HCT116 (cell line): ENCODE results near the gene TNFRSF21. TPM values are rescaled to one million over a fixed set of nuclear protein-coding genes. Genes with fewer than 3 reads are reported as not detected.

ENCODE experiments used
- ATAC-seq: fragments of 200-7000 bp; cut with Tn5 transposase; 2 replicates; pipeline ENCODE4 v1.9.1; 2020; ENCODE audit warnings: mild to moderate bottlenecking, moderate library complexity
- BruUV-seq: library from RNA; stranded (reverse); fragments of 400-500 nt; replicated peaks from 2 replicates; lab custom pipeline; 2021; lab: Mats Ljungman, UMichigan
- CTCF ChIA-PET: fragments of 300-600 bp; sonication (Branson Sonifier 250); formaldehyde crosslinking; loops from one replicate; lab custom pipeline; 2021; ENCODE audit warnings: antibody characterized with exemption; lab: Charles Lee
- POLR2A ChIA-PET: fragments of 300-600, 350-600 bp; sonication (Branson Sonifier 250); formaldehyde crosslinking; loops from one replicate; lab custom pipeline; 2021; ENCODE audit warnings: antibody characterized with exemption; lab: Charles Lee
- RAD21 ChIA-PET, 2 experiments: fragments of 300-600 bp; sonication (Branson Sonifier 250); formaldehyde crosslinking; loops; one replicate each; lab custom pipeline; 2023; ENCODE audit warnings: low total read pairs in 2 of 2; ENCODE audit not compliant: uncharacterized antibody in 2 of 2, unreplicated experiment in 2 of 2, low non-redundant PET in 1 of 2; lab: Charles Lee
- DNase-seq: peaks from one replicate; pipeline ENCODE4 v3.0.0-alpha.2; 2010; ENCODE audit warnings: low read depth, low spot score
- H2AFZ ChIP-seq: fragments of 200-600 bp; shearing (Covaris generic), sonication (generic); 2 replicates; pipeline ENCODE4 v1.6.1; 2017; ENCODE audit warnings: low read depth, mixed run types, mixed read lengths, antibody characterized with exemption, low read length; ENCODE audit not compliant: poor library complexity, severe bottlenecking
- H3K27ac ChIP-seq: 2 replicates; pipeline ENCODE4 v1.5.1; 2012; ENCODE audit warnings: low read depth, low read length
- H3K27me3 ChIP-seq: fragments of 200-600 bp; sonication (generic); 2 replicates; pipeline ENCODE4 v1.6.1; 2016; ENCODE audit warnings: mixed run types, low read length, mixed read lengths; ENCODE audit not compliant: insufficient read depth
- H3K36me3 ChIP-seq, 2 experiments: fragments of 200-500 bp in 1 of 2; fragments of 200-600 bp in 1 of 2; sonication (Bioruptor generic) in 1 of 2; sonication (generic) in 1 of 2; 2 replicates each; pipeline versions ENCODE4 v1.5.1 to v1.6.1; 2014 to 2016; ENCODE audit warnings: low read length in 2 of 2, inconsistent platforms in 1 of 2, mixed read lengths in 1 of 2, mixed run types in 1 of 2; ENCODE audit not compliant: insufficient read depth in 2 of 2, control insufficient read depth in 1 of 2
- H3K4me1 ChIP-seq, 2 experiments: fragments of 200-600 bp in 1 of 2; sonication (generic) in 1 of 2; 2 replicates each; pipeline versions ENCODE4 v1.5.1 to v1.6.1; 2012 to 2017; ENCODE audit warnings: low read length in 2 of 2, inconsistent platforms in 1 of 2, mild to moderate bottlenecking in 1 of 2, mixed read lengths in 1 of 2, mixed run types in 1 of 2, moderate library complexity in 1 of 2; ENCODE audit not compliant: insufficient read depth in 2 of 2, control insufficient read depth in 1 of 2
- H3K4me2 ChIP-seq: fragments of 200-600 bp; sonication (generic); 2 replicates; pipeline ENCODE4 v1.6.1; 2017; ENCODE audit warnings: mixed run types, low read length, mixed read lengths
- H3K4me3 ChIP-seq, 2 experiments: fragments of 200-600 bp in 1 of 2; sonication (generic) in 1 of 2; replicated peaks in 1 of 2; 2 replicates each; pipeline ENCODE4 v1.5.1; 2011 to 2016; ENCODE audit warnings: low read length in 2 of 2, control low read depth in 1 of 2, low read depth in 1 of 2, mild to moderate bottlenecking in 1 of 2, mixed read lengths in 1 of 2, mixed run types in 1 of 2
- H3K79me2 ChIP-seq: fragments of 200-600 bp; sonication (generic); 2 replicates; pipeline ENCODE4 v1.6.1; 2017; ENCODE audit warnings: mild to moderate bottlenecking, mixed run types, low read length, moderate library complexity, mixed read lengths; ENCODE audit not compliant: insufficient read depth
- H3K9ac ChIP-seq: fragments of 200-600 bp; sonication (generic); 2 replicates; pipeline ENCODE4 v1.6.1; 2016; ENCODE audit warnings: low read length, mixed read lengths
- H3K9me2 ChIP-seq: fragments of 200-600 bp; sonication (generic), shearing (Covaris generic); 2 replicates; pipeline ENCODE4 v1.6.1; 2017; ENCODE audit warnings: mixed run types, mild to moderate bottlenecking, moderate library complexity; ENCODE audit not compliant: insufficient read depth
- H3K9me3 ChIP-seq, 2 experiments: fragments of 200-500 bp in 1 of 2; fragments of 200-600 bp in 1 of 2; sonication (Bioruptor generic) in 1 of 2; sonication (generic) in 1 of 2; 2 replicates each; pipeline ENCODE4 v1.6.1; 2014 to 2017; ENCODE audit warnings: low read length in 2 of 2, mixed read lengths in 2 of 2, inconsistent platforms in 1 of 2, low read depth in 1 of 2, mild to moderate bottlenecking in 1 of 2, mixed run types in 1 of 2, moderate library complexity in 1 of 2; ENCODE audit not compliant: control insufficient read depth in 1 of 2, insufficient read depth in 1 of 2
- H4K20me1 ChIP-seq: fragments of 200-600 bp; sonication (generic), shearing (Covaris generic); 2 replicates; pipeline ENCODE4 v1.6.1; 2017; ENCODE audit warnings: mixed run types, mild to moderate bottlenecking, moderate library complexity; ENCODE audit not compliant: insufficient read depth
- ATF3 ChIP-seq: IDR thresholded peaks from 2 replicates; pipeline ENCODE4 v1.6.1; 2012
- CBX3 ChIP-seq: IDR thresholded peaks from 2 replicates; pipeline ENCODE4 v1.6.1; 2012; ENCODE audit warnings: low read depth
- CEBPB ChIP-seq: IDR thresholded peaks from 2 replicates; pipeline ENCODE4 v1.6.1; 2012; ENCODE audit warnings: low read depth
- EZH2 ChIP-seq: fragments of 200-600 bp; sonication (generic); IDR thresholded peaks from 2 replicates; pipeline ENCODE4 v1.6.1; 2017; ENCODE audit warnings: antibody characterized with exemption, mixed run types
- EZH2phosphoT487 ChIP-seq: fragments of 200-600 bp; IDR thresholded peaks from 2 replicates; pipeline ENCODE4 v1.6.1; 2018; ENCODE audit warnings: antibody characterized with exemption, borderline replicate concordance
- FOSL1 ChIP-seq: IDR thresholded peaks from 2 replicates; pipeline ENCODE4 v1.6.1; 2012; ENCODE audit warnings: low read depth
- JUND ChIP-seq: IDR thresholded peaks from 2 replicates; pipeline ENCODE4 v1.6.1; 2012
- POLR2A ChIP-seq: IDR thresholded peaks from 2 replicates; pipeline ENCODE4 v1.7.0; 2011; ENCODE audit warnings: borderline replicate concordance; ENCODE audit not compliant: insufficient read depth, insufficient read length; ENCODE audit errors: extremely low read depth
- SP1 ChIP-seq: IDR thresholded peaks from 2 replicates; pipeline ENCODE4 v1.6.1; 2012; ENCODE audit warnings: low read depth
- SRF ChIP-seq: IDR thresholded peaks from 2 replicates; pipeline ENCODE4 v1.6.1; 2012; ENCODE audit warnings: low read depth
- TCF7L2 ChIP-seq: IDR thresholded peaks from 2 replicates; pipeline ENCODE4 v1.7.0; 2011; ENCODE audit warnings: borderline replicate concordance, inconsistent platforms; ENCODE audit not compliant: insufficient read depth, insufficient read length; ENCODE audit errors: extremely low read depth
- ZFX ChIP-seq: fragments of 450-650 bp; IDR thresholded peaks from 2 replicates; pipeline ENCODE4 v1.6.1; 2017
- ZNF274 ChIP-seq: fragments of 200-500 bp; sonication (Bioruptor generic); IDR thresholded peaks from 2 replicates; pipeline ENCODE4 v1.6.1; 2014; ENCODE audit warnings: mild to moderate bottlenecking, low read depth, low read length, inconsistent platforms
- intact Hi-C: fragments of 100-400 bp; cut with micrococcal nuclease; formaldehyde crosslinking; loops from 2 replicates; pipeline ENCODE4 v1.10.0; 2022
- total RNA-seq: library from RNA; stranded (reverse); gene quantifications from one replicate; pipeline ENCODE4 v1.2.1, GENCODE V29; 2021; ENCODE audit not compliant: unreplicated experiment

Gene TNFRSF21
- total RNA-seq, 1 experiment from 2014 or later, result 48.3 TPM

- no peak for DNase-seq
- no peak overlapping the region for H3K4me2 ChIP-seq
- no peaks in the 10 kb centered on the region for H3K27me3 ChIP-seq
- H3K9me3 ChIP-seq, result no peaks in the 10 kb centered on the region
- H3K4me1 ChIP-seq, result no peaks in the 10 kb centered on the region
- intact Hi-C loops, result no loop called here
- no peak overlapping the region for H3K9ac ChIP-seq
- no peaks in the 10 kb centered on the region for H3K36me3 ChIP-seq
- no peak for TF ChIP-seq JUND
- no peak for TF ChIP-seq ZNF274
- TF ChIP-seq ZFX, result no peak
- no peak for TF ChIP-seq CEBPB
- TF ChIP-seq FOSL1, result no peak
- TF ChIP-seq SP1, result no peak
- TF ChIP-seq TCF7L2, result no peak
- TF ChIP-seq CBX3, result no peak
- TF ChIP-seq SRF, result no peak
- no peak for TF ChIP-seq EZH2
- TF ChIP-seq ATF3, result no peak
- no peak for TF ChIP-seq POLR2A
- no peak for TF ChIP-seq EZH2phosphoT487
- TF ChIP-seq, all 23 proteins: peak for 0
- ATAC-seq, result no peak
- no peaks in the 10 kb centered on the region for H3K79me2 ChIP-seq
- no peaks in the 10 kb centered on the region for H4K20me1 ChIP-seq
- no peak overlapping the region for H3K27ac ChIP-seq
- H3K4me3 ChIP-seq, result no peak overlapping the region
- H3K9me2 ChIP-seq, result no peaks in the 10 kb centered on the region
- no peak overlapping the region for H2AFZ ChIP-seq
- POLR2A ChIA-PET, result no interaction called here
- RAD21 ChIA-PET, result no interaction called here
- CTCF ChIA-PET, result no interaction called here
- BruUV-seq, result no TSS peak
These were observed 88.1 kb downstream of the TNFRSF21 start for GRCh38 chr6:47221565-47221964.

- RAD21 ChIA-PET, result no interaction called here
- no peaks in the 10 kb centered on the region for H3K36me3 ChIP-seq
- CTCF ChIA-PET, result interaction anchor here (0.6 kb wide), 1 partner anchor 137 kb away, joined by 4 read pairs; no protein-coding TSS in a partner anchor
- no peak overlapping the region for H3K4me3 ChIP-seq
- H3K4me2 ChIP-seq, result no peak overlapping the region
- POLR2A ChIA-PET, result no interaction called here
- no peak for ATAC-seq
- no peaks in the 10 kb centered on the region for H3K9me2 ChIP-seq
- no peak for TF ChIP-seq SRF
- no peaks in the 10 kb centered on the region for H3K4me1 ChIP-seq
- no peak for DNase-seq
- intact Hi-C loops, result no loop called here
- no peaks in the 10 kb centered on the region for H3K9me3 ChIP-seq
- H3K27ac ChIP-seq, result no peak overlapping the region
- H3K79me2 ChIP-seq, result no peaks in the 10 kb centered on the region
- no peak overlapping the region for H2AFZ ChIP-seq
- H3K27me3 ChIP-seq, result no peaks in the 10 kb centered on the region
- BruUV-seq, result no TSS peak
- H3K9ac ChIP-seq, result no peak overlapping the region
- H4K20me1 ChIP-seq, result no peaks in the 10 kb centered on the region
These were observed 100.1 kb downstream of the TNFRSF21 start for GRCh38 chr6:47209632-47210031.
